Ascending aorta (tissue), 2 donors: Measurements from ENCODE around the gene PNPO. TPM values are rescaled to one million over a fixed set of nuclear protein-coding genes. Genes with fewer than 3 reads are reported as not detected.

Experiments used
- DNase-seq, 2 donors: peaks; one replicate each; pipeline ENCODE4 v3.0.0-alpha.2; 2019; ENCODE audit warnings: low spot score in 2 of 2
- H3K27ac ChIP-seq, 2 donors: fragments of 200-600 bp; sonication (generic); one replicate each; pipeline ENCODE4 v1.5.1; 2016 to 2017; ENCODE audit warnings: mild to moderate bottlenecking in 1 of 2
- H3K27me3 ChIP-seq: fragments of 200-600 bp; sonication (generic); one replicate; pipeline ENCODE4 v1.5.1; 2017
- H3K36me3 ChIP-seq, 2 donors: fragments of 200-600 bp; sonication (generic); one replicate each; pipeline ENCODE4 v1.5.1; 2016
- H3K4me1 ChIP-seq, 2 donors: fragments of 200-600 bp; sonication (generic); one replicate each; pipeline ENCODE4 v1.5.1; 2016 to 2017; ENCODE audit warnings: mild to moderate bottlenecking in 1 of 2
- H3K4me3 ChIP-seq, 2 donors: fragments of 200-600 bp; sonication (generic); one replicate each; pipeline ENCODE4 v1.5.1; 2016 to 2017; ENCODE audit warnings: mild to moderate bottlenecking in 1 of 2
- H3K9me3 ChIP-seq, 2 donors: fragments of 200-600 bp; sonication (generic); one replicate each; pipeline ENCODE4 v1.5.1; 2016
- CTCF ChIP-seq, 3 experiments: fragments of 200-600 bp in 2 of 3; fragments of 450-650 bp in 1 of 3; sonication (generic) in 2 of 3; IDR thresholded peaks; one replicate each; pipeline ENCODE4 v1.5.1; 2016 to 2019; ENCODE audit warnings: antibody characterized with exemption in 3 of 3, mild to moderate bottlenecking in 1 of 3, moderate library complexity in 1 of 3
- intact Hi-C: fragments of 100-400 bp; cut with DNase I; formaldehyde crosslinking; loops from one replicate; pipeline ENCODE4 v1.15.1; 2023
- total RNA-seq: library from RNA; depleted of rRNA; stranded (reverse); fragments of >200 nt; gene quantifications from one replicate; pipeline ENCODE4 v1.1.0, GENCODE V29; 2016

Gene PNPO
- total RNA-seq, 1 donor from 2014 or later, result 36.7 TPM

GRCh38 chr17:47981462-47981861 lies 40.1 kb downstream of the PNPO start:
- no peaks in the 10 kb centered on the region for H3K27me3 ChIP-seq
- TF ChIP-seq CTCF (IDR thresholded peaks at IDR 0.05), result no peak
- DNase-seq, result no peak
- H3K4me1 ChIP-seq, result no peaks in the 10 kb centered on the region
- intact Hi-C loops, result no loop called here
- H3K9me3 ChIP-seq, result no peaks in the 10 kb centered on the region
- peaks cover 54 to 63% of the 10 kb centered on the region in 2 donors for H3K36me3 ChIP-seq
- no peak overlapping the region for H3K4me3 ChIP-seq
- no peak overlapping the region for H3K27ac ChIP-seq

GRCh38 chr17:47982091-47982617 lies 40.8 kb downstream of the PNPO start:
- no peaks in the 10 kb centered on the region for H3K4me1 ChIP-seq
- no peak overlapping the region for H3K27ac ChIP-seq
- TF ChIP-seq CTCF (IDR thresholded peaks at IDR 0.05), result no peak
- no peak for DNase-seq
- no peaks in the 10 kb centered on the region for H3K9me3 ChIP-seq
- H3K36me3 ChIP-seq, result peaks cover 47 to 56% of the 10 kb centered on the region in 2 donors
- intact Hi-C loops, result no loop called here
- H3K4me3 ChIP-seq, result no peak overlapping the region
- no peaks in the 10 kb centered on the region for H3K27me3 ChIP-seq

GRCh38 chr17:47982645-47983390 lies 41.4 kb downstream of the PNPO start:
- Histone ChIP-seq H3K4me3 (no peak overlapping the region), H3K4me1 (peaks cover 0 to 3% of the 10 kb centered on the region in 2 donors), H3K36me3 (peaks cover 40 to 49% of the 10 kb centered on the region in 2 donors), H3K27me3 (no peaks in the 10 kb centered on the region), H3K9me3 (no peaks in the 10 kb centered on the region), H3K27ac (no peak overlapping the region)
- no peak for DNase-seq
- TF ChIP-seq CTCF (IDR thresholded peaks at IDR 0.05), result no peak
- intact Hi-C loops, result no loop called here

GRCh38 chr17:47983492-47984223 lies 42.3 kb downstream of the PNPO start:
- TF ChIP-seq CTCF (IDR thresholded peaks at IDR 0.05), result no peak
- intact Hi-C loops, result no loop called here
- Histone ChIP-seq H3K4me3 (no peak overlapping the region), H3K9me3 (no peaks in the 10 kb centered on the region), H3K27me3 (no peaks in the 10 kb centered on the region), H3K36me3 (peaks cover 33 to 41% of the 10 kb centered on the region in 2 donors), H3K27ac (no peak overlapping the region), H3K4me1 (peaks cover 0 to 3% of the 10 kb centered on the region in 2 donors)
- DNase-seq, result no peak

GRCh38 chr17:47986520-47986919 lies 45.1 kb downstream of the PNPO start:
- DNase-seq, result no peak
- intact Hi-C loops, result no loop called here
- H3K27ac ChIP-seq, result no peak overlapping the region
- H3K27me3 ChIP-seq, result no peaks in the 10 kb centered on the region
- peaks cover 7 to 12% of the 10 kb centered on the region in 2 donors for H3K36me3 ChIP-seq
- TF ChIP-seq CTCF (IDR thresholded peaks at IDR 0.05), result no peak
- H3K4me3 ChIP-seq, result no peak overlapping the region
- peaks cover 0 to 3% of the 10 kb centered on the region in 2 donors for H3K4me1 ChIP-seq
- no peaks in the 10 kb centered on the region for H3K9me3 ChIP-seq
